CD4-positive, alpha-beta T cell treated with Interleukin-15 for 1 hour (primary cell): ENCODE data around the gene ZNF592.

Source experiments
- DNase-seq: peaks from one replicate; pipeline ENCODE4 v3.0.0-alpha.2; 2020

ZNF592 gene

GRCh38 chr15:84782346-84782745 lies 34.0 kb downstream of the ZNF592 start:
- DNase-seq: no peak

GRCh38 chr15:84783493-84784251 lies 35.3 kb downstream of the ZNF592 start:
- no peak for DNase-seq

GRCh38 chr15:84784262-84784661 lies 35.9 kb downstream of the ZNF592 start:
- DNase-seq: no peak

GRCh38 chr15:84785053-84785452 lies 36.7 kb downstream of the ZNF592 start:
- DNase-seq: no peak

- DNase-seq: no peak
Observed at GRCh38 chr15:84788500-84788899, 40.1 kb downstream of the ZNF592 start.

GRCh38 chr15:84789762-84790161 lies 41.4 kb downstream of the ZNF592 start:
- no peak for DNase-seq

- DNase-seq: no peak
Observed at GRCh38 chr15:84790676-84791075, 42.3 kb downstream of the ZNF592 start.

GRCh38 chr15:84791763-84792162 lies 43.4 kb downstream of the ZNF592 start:
- no peak for DNase-seq

- no peak for DNase-seq
Observed at GRCh38 chr15:84793431-84794161, 45.2 kb downstream of the ZNF592 start.

GRCh38 chr15:84794162-84794547 lies 45.8 kb downstream of the ZNF592 start:
- no peak for DNase-seq

GRCh38 chr15:84795186-84795585 lies 46.8 kb downstream of the ZNF592 start:
- DNase-seq: no peak

- no peak for DNase-seq
Observed at GRCh38 chr15:84797212-84797611, 48.8 kb downstream of the ZNF592 start.

- no peak for DNase-seq
Observed at GRCh38 chr15:84797801-84798200, 49.4 kb downstream of the ZNF592 start.

GRCh38 chr15:84798436-84798946 lies 50.1 kb downstream of the ZNF592 start:
- DNase-seq: no peak

GRCh38 chr15:84799511-84800187 lies 51.3 kb downstream of the ZNF592 start:
- no peak for DNase-seq

- DNase-seq: no peak
Observed at GRCh38 chr15:84800365-84800806, 52.0 kb downstream of the ZNF592 start.

GRCh38 chr15:84804005-84804900 lies 55.9 kb downstream of the ZNF592 start:
- no peak for DNase-seq

GRCh38 chr15:84805221-84805620 lies 56.8 kb downstream of the ZNF592 start:
- DNase-seq: no peak

- no peak for DNase-seq
Observed at GRCh38 chr15:84807228-84807627, 58.8 kb downstream of the ZNF592 start.

- DNase-seq: no peak
Observed at GRCh38 chr15:84810073-84810840, 61.9 kb downstream of the ZNF592 start.

GRCh38 chr15:84811151-84811550 lies 62.8 kb downstream of the ZNF592 start:
- no peak for DNase-seq

GRCh38 chr15:84811828-84812227 lies 63.4 kb downstream of the ZNF592 start:
- DNase-seq: no peak
